ENCODE measurements around the gene NCK1.
"Not testable (repeated sequence)": the region's sequence is repeated elsewhere in the genome, so short reads cannot be mapped to it uniquely, and the experiment has no call there.

DNA sequence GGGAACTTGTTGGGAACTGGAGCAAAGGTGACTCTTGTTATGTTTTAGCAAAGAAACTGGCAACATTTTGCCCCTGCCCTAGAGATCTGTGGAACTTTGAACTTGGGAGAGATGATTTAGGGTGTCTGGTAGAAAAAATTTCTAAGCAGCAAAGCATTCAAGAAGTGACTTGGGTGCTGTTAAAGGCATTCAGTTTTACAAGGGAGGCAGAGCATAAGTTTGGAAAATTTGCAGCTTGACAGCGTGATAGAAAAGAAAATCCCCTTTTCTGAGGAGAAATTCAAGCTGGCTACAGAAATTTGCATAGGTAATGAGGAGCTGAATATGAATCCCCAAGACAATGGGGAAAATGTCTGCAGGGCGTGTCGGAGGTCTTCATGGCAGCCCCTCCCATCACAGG is 10.2 kb downstream of the NCK1 start:
- not testable (repeated sequence) for TF ChIP-seq POLR2A (IDR thresholded peaks at IDR 0.05; ENCODE audit: low read length); GATA1 (IDR thresholded peaks at IDR 0.05; ENCODE audit: low read depth, low read length)

Data from erythroblast (primary cell).